Right lobe of liver (tissue), 4 donors: ENCODE results near the gene PKD2.

Source experiments
- POLR2A ChIP-seq: fragments of 450-650 bp; IDR thresholded peaks from one replicate; pipeline ENCODE4 v1.6.1; 2017; ENCODE audit warnings: antibody characterized with exemption, mild to moderate bottlenecking
- TF ChIP-seq, protein P1 (sequence below), 4 donors: fragments of 200-600 bp in 3 of 4; fragments of 450-650 bp in 1 of 4; IDR thresholded peaks; one replicate each; pipeline versions ENCODE4 v1.5.1 to v1.8.0; 2016 to 2022; ENCODE audit warnings: antibody characterized with exemption in 4 of 4, mild to moderate bottlenecking in 2 of 4
- donor health status: DM: no; HTN: no; CAD: no.
- donor health status: DM: no; HTN: no; CAD: no.
- donor health status: DM: no; HTN: yes; CAD: no.

DNA sequence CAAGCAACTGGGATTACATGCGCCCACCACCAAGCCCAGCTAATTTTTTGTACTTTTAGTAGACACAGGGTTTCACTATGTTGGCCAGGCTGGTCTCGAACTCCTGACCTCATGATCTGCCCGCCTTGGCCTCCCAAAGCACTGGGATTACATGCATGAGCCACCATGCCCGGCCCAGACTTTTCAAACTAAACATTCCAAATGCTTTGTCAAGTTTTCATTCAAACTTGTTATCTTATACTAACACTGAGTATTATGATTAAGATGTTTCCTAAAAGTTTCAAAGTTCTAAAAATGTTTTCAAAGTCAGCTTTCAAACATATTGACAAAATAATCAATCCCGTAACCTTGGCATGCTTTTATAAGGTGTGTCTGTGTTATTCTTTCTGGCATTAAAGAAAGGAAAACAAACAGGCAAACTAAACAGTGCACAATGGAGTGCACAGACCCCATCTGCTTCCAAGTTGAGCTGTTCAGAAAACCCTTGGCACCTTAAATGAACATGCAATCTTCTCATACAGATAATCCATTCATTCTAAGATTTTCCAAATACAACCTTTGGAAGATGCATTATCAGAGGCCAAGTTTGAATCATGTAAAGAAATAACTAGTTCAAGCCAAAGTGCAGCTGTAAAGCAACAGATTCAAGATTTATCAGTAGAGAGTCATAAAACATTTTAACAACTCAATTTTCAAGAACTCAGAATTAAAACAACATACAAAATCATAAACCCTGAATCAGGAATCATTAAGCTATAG lies 101.9 kb downstream of the PKD2 start:
- TF ChIP-seq, protein P1, sequence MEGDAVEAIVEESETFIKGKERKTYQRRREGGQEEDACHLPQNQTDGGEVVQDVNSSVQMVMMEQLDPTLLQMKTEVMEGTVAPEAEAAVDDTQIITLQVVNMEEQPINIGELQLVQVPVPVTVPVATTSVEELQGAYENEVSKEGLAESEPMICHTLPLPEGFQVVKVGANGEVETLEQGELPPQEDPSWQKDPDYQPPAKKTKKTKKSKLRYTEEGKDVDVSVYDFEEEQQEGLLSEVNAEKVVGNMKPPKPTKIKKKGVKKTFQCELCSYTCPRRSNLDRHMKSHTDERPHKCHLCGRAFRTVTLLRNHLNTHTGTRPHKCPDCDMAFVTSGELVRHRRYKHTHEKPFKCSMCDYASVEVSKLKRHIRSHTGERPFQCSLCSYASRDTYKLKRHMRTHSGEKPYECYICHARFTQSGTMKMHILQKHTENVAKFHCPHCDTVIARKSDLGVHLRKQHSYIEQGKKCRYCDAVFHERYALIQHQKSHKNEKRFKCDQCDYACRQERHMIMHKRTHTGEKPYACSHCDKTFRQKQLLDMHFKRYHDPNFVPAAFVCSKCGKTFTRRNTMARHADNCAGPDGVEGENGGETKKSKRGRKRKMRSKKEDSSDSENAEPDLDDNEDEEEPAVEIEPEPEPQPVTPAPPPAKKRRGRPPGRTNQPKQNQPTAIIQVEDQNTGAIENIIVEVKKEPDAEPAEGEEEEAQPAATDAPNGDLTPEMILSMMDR (IDR thresholded peaks at IDR 0.05) = no peak
- no peak for TF ChIP-seq POLR2A
